H1 (cell line): ENCODE data around the gene DNAH8. TPM values are rescaled to one million over a fixed set of nuclear protein-coding genes. Genes with fewer than 3 reads are reported as not detected.

ENCODE experiments used
- ASH2L ChIP-seq: fragments of 200-600, 300-600 bp; sonication (generic); IDR thresholded peaks from one replicate; pipeline ENCODE4 v1.7.1; 2017; ENCODE audit warnings: low read length
- CBX8 ChIP-seq: fragments of 300-800, 300-1000 bp; sonication (generic); IDR thresholded peaks from 2 replicates; pipeline ENCODE4 v1.7.1; 2016; ENCODE audit warnings: low read depth, low read length, borderline replicate concordance
- NANOG ChIP-seq: IDR thresholded peaks from 2 replicates; pipeline ENCODE4 v1.6.1; 2011; ENCODE audit warnings: low read length, low read depth, mild to moderate bottlenecking, inconsistent platforms; ENCODE audit not compliant: insufficient read depth, poor library complexity, severe bottlenecking
- RNF2 ChIP-seq: fragments of 200-900, 300-1000 bp; sonication (generic); IDR thresholded peaks from 2 replicates; pipeline ENCODE4 v1.7.1; 2016; ENCODE audit warnings: borderline replicate concordance, low read depth, mild to moderate bottlenecking, antibody characterized with exemption, low read length; ENCODE audit not compliant: poor library complexity, severe bottlenecking; ENCODE audit errors: missing control alignments
- SUZ12 ChIP-seq: fragments of 200-600 bp; sonication (generic); IDR thresholded peaks from 2 replicates; pipeline ENCODE4 v1.6.1; 2012; ENCODE audit warnings: mild to moderate bottlenecking, inconsistent platforms, low read length, moderate library complexity, mixed read lengths
- TEAD4 ChIP-seq: IDR thresholded peaks from 2 replicates; pipeline ENCODE4 v1.6.1; 2012; ENCODE audit warnings: low read depth, low read length, inconsistent platforms, mixed read lengths
- USF2 ChIP-seq: IDR thresholded peaks from 2 replicates; pipeline ENCODE4 v1.6.1; 2011; ENCODE audit warnings: low read length, improper control_type of control experiment
- polyA plus RNA-seq, 7 experiments: library from polyadenylated mRNA; depleted of rRNA in 3 of 7; stranded (reverse) in 5 of 7; unstranded in 2 of 7; fragments of >200 nt in 5 of 7; fragments of 200-250 nt in 2 of 7; gene quantifications; 1 replicate in 5 of 7; 2 replicates in 1 of 7; 4 replicates in 1 of 7; pipeline versions ENCODE4 v1.2.1 to v1.2.3, GENCODE V29; 2011 to 2013; ENCODE audit warnings: missing spikeins in 2 of 7, mixed read lengths in 2 of 7
- total RNA-seq: library from RNA; stranded (reverse); fragmentation: NEBNext Ultra II Directional; extraction: Animal tissue kit (Norgen Biotek cat#: 25700); gene quantifications from 2 replicates; pipeline ENCODE4 v1.2.1, GENCODE V29; 2021
- TF ChIP-seq, protein P1 (sequence below): IDR thresholded peaks from 2 replicates; pipeline ENCODE4 v1.6.1; 2012; ENCODE audit warnings: inconsistent platforms

DNAH8 gene
- total and polyA plus RNA-seq, 2 of the 8 experiments (the other 6 are each of a cell fraction or from before 2014, with no cell fraction given) = under 0.01 TPM; not detected in 1

DNA sequence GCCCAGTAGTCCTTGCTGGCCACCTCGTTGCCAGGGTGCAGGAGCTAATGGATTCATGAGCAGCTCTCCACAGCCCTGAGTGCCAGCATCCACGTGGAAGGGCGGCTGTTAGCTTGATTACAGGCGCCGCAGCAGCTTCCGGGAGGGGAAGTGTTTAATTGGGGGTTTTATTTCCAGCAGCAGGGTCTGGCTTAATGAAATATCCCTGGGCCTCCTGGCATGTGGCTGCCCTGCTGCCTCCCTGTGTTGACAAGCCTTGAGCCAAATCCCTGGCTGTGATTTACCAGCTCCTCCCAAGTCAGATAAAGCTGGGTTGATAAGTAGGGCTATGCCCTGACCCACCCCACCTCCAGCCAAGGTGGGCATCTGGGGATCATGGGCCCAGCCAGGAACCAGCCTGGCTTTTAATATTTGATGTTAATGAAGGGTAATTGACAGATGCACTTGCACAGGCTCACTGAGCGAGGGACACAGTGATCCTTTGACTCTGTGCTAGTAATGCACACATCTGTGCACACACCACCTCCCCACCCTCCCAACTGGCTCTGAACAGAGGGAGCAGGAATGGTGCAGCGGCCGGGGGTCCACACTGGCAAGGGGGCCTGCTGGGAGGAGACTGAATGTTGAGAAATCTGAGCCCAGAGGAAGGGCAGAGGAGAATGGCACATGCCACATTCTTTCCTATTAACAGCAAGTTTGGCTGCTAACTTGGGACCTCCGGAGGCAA, 347.1 kb downstream of the DNAH8 start (continued):
- TF ChIP-seq NANOG (no peak), ASH2L (no peak), USF2 (no peak), RNF2 (no peak), SUZ12 (no peak), TEAD4 (no peak), CBX8 (no peak)
- TF ChIP-seq, protein P1, sequence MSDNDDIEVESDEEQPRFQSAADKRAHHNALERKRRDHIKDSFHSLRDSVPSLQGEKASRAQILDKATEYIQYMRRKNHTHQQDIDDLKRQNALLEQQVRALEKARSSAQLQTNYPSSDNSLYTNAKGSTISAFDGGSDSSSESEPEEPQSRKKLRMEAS = no peak
